ENCODE data around the gene DCAKD. TPM values are rescaled to one million over a fixed set of nuclear protein-coding genes. Genes with fewer than 3 reads are reported as not detected.

The DCAKD gene
- total RNA-seq, 4 donors from 2014 or later, result 26.8 to 57.1 (median 37.7) TPM

DNA sequence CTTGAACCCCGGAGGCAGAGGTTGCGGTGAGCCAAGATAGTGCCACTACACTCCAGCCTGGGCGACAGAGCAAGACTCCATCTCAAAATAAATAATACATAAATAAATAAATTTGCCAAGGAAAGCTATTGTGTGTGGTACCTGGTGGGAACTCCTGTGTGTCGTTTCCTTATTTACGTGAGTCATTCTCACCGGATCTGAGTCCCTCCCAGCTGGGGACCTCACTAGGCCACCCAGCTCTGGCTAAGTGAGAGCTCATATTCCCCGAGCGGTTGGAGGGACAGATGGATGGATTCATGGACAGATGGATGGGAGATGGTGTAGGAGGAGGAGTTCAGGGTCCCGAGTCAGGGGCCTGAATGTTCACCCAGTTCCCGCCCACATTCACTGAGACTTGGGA, 60.4 kb downstream of the DCAKD start:
- DNase-seq, result no peak
- intact Hi-C loops (cut with DNase I; ENCODE audit: low total_unique reads), result no loop called here
- no peak for TF ChIP-seq POLR2A (IDR thresholded peaks at IDR 0.05)

DNA sequence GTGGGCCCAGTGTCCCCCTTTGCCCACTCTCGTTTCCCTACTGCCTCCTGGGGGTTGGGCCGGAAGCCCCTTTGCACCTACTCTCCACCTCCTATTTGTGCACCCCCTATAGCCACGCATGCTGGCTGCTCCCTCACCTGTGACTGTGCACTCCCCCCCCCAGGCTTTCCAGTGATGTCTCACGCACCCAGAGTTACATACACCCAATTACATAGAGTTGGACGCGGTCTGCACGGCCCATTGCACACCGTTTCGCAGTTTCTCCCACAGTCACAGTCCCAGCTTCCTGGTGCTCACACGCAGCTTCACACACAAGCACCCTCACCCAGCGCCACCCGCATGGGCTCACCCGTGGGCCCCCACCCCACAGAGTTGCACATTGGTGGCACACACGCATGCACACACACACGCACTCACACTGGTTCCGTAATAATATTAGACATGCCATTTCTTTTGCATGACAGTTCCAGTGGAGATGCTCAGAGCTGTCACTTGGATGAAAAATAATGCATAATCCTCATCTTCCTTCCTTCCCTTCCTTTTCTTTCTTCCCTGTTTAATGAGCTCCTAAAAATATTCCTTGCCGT, 61.8 kb downstream of the DCAKD start:
- Histone ChIP-seq H3K4me3 (no peak overlapping the region), H3K27me3 (no peaks in the 10 kb centered on the region), H3K9me3 (no peaks in the 10 kb centered on the region), H3K27ac (no peak overlapping the region), H3K36me3 (no peaks in the 10 kb centered on the region), H3K4me1 (peaks cover 0 to 3% of the 10 kb centered on the region in 2 donors)
- no peak for TF ChIP-seq POLR2A (IDR thresholded peaks at IDR 0.05)
- TF ChIP-seq, protein P1, sequence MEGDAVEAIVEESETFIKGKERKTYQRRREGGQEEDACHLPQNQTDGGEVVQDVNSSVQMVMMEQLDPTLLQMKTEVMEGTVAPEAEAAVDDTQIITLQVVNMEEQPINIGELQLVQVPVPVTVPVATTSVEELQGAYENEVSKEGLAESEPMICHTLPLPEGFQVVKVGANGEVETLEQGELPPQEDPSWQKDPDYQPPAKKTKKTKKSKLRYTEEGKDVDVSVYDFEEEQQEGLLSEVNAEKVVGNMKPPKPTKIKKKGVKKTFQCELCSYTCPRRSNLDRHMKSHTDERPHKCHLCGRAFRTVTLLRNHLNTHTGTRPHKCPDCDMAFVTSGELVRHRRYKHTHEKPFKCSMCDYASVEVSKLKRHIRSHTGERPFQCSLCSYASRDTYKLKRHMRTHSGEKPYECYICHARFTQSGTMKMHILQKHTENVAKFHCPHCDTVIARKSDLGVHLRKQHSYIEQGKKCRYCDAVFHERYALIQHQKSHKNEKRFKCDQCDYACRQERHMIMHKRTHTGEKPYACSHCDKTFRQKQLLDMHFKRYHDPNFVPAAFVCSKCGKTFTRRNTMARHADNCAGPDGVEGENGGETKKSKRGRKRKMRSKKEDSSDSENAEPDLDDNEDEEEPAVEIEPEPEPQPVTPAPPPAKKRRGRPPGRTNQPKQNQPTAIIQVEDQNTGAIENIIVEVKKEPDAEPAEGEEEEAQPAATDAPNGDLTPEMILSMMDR (IDR thresholded peaks at IDR 0.05), result no peak
- DNase-seq, result no peak
- intact Hi-C loops (cut with DNase I; ENCODE audit: low total_unique reads), result loop anchor here (10.0 kb wide), 1 partner anchor 55 kb away; no protein-coding TSS in a partner anchor

More for the DNA sequence above, 60.4 kb downstream of the DCAKD start:
- H3K36me3 ChIP-seq, result no peaks in the 10 kb centered on the region
- H3K27me3 ChIP-seq, result no peaks in the 10 kb centered on the region
- no peaks in the 10 kb centered on the region for H3K9me3 ChIP-seq
- H3K27ac ChIP-seq, result no peak overlapping the region
- H3K4me1 ChIP-seq, result peaks cover 0 to 3% of the 10 kb centered on the region in 2 donors
- H3K4me3 ChIP-seq, result no peak overlapping the region

DNA sequence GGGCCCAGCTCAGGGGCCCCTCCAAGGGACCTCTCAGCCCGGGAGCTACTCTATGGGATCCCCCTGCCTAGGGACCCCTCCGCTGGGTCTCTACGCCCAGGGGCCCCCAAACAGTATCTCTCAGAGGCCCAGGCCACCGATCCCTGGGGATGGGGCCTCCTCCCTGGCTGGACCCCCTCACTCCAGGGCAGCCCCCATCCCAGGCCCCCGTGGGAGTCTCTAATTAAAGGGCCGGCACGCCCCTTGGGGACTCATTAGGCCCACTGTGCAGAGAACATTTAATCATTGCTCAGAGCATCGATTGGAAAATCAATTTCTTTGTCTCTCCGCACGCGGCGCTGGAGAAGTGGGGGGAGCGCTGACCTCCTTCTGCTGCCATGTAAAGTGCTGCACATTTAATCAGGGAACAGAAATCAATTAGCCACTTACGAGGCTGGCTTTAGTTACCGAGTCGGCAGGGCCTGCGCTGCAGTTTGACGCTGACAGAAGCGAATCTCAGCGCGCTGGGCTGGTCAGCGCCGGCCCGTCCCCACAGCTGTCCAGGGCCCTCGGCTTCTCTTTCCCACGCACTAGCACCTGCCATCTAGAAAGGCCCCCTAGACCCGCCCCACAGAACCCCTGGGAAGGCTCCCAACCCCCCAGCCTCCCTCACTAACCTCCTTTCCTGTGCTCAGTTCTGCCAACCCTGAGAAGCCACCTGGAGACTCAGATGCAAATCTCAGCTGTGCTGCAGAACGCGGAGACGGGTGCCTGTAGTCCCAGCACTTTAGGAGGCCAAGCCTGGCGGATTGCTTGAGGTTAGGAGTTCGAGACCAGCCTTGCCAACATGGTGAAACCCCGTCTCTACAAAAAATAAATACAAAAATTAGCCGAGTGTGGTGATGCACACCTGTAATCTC, 63.1 kb downstream of the DCAKD start:
- Histone ChIP-seq H3K36me3 (no peaks in the 10 kb centered on the region), H3K4me1 (peaks cover 0 to 3% of the 10 kb centered on the region in 2 donors), H3K4me3 (no peak overlapping the region), H3K9me3 (no peaks in the 10 kb centered on the region), H3K27me3 (no peaks in the 10 kb centered on the region), H3K27ac (no peak overlapping the region)
- TF ChIP-seq POLR2A (IDR thresholded peaks at IDR 0.05), result no peak
- TF ChIP-seq, protein P1 (IDR thresholded peaks at IDR 0.05), result no peak
- intact Hi-C loops (cut with DNase I; ENCODE audit: low total_unique reads), result loop anchor here (10.0 kb wide), 1 partner anchor 57 kb away; no protein-coding TSS in a partner anchor
- DNase-seq, result no peak

DNA sequence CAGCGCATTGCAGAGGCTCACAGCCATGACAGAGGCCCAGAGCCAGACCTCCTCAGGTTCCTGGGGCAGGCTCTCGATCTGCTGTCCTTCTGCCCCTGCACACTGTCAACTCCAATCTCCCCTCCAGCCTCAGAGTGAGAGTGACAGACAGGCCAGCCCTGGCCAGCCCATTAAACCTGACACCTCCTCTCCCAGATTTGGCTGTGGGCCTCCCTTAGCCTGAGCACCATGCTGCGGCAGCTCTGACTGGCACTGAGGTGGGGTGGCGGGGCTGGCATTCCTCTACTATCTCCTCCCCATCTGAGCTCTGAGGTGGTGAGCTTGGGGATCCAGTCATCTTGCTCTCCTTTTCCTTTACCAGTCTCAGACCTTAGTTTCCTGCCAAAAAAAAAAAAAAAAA, 67.9 kb downstream of the DCAKD start:
- no peaks in the 10 kb centered on the region for H3K27me3 ChIP-seq
- H3K27ac ChIP-seq, result no peak overlapping the region
- H3K4me1 ChIP-seq, result peaks cover 0 to 3% of the 10 kb centered on the region in 2 donors
- intact Hi-C loops (cut with DNase I; ENCODE audit: low total_unique reads), result loop anchor here (10.0 kb wide), 1 partner anchor 61 kb away; no protein-coding TSS in a partner anchor
- H3K4me3 ChIP-seq, result no peak overlapping the region
- no peak for DNase-seq
- no peak for TF ChIP-seq POLR2A (IDR thresholded peaks at IDR 0.05)
- TF ChIP-seq, protein P1 (IDR thresholded peaks at IDR 0.05), result no peak
- H3K36me3 ChIP-seq, result no peaks in the 10 kb centered on the region
- H3K9me3 ChIP-seq, result no peaks in the 10 kb centered on the region

DNA sequence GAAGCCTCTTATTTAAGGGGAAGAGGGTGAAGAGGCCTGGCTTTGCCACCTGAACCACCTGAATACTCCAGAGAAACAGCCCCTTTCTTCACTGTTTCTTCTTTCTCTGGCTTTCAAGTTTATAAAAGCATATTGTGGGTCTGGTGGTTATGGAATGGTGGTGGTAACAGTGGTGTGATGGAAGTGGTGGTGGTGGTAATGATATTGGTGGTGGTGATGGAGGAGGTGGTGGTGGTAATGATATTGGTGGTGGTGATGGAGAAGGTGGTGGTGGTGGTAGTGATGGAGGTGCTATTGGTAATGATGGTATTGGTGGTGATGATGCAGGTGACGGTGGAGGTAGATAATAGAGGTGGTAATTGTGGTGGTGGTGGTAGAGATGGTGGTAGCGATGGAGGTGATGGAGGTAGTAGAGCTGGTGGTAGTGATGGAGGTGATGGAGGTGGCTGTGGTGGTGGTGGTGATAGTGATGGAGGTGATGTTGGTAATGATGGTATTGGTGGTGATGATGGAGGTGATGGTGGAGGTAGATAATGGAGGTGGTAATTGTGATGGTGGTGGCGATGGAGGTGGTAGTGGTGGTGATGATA, 69.2 kb downstream of the DCAKD start:
- Histone ChIP-seq H3K4me3 (no peak overlapping the region), H3K27ac (no peak overlapping the region), H3K36me3 (no peaks in the 10 kb centered on the region), H3K9me3 (no peaks in the 10 kb centered on the region), H3K27me3 (no peaks in the 10 kb centered on the region), H3K4me1 (peaks cover 0 to 10% of the 10 kb centered on the region in 2 donors)
- DNase-seq, result no peak
- TF ChIP-seq, protein P1 (IDR thresholded peaks at IDR 0.05), result no peak
- TF ChIP-seq POLR2A (IDR thresholded peaks at IDR 0.05), result no peak
- intact Hi-C loops (cut with DNase I; ENCODE audit: low total_unique reads), result loop anchor here (10.0 kb wide), 1 partner anchor 63 kb away; no protein-coding TSS in a partner anchor

Measured in uterus (tissue), 4 donors.